Urinary bladder (tissue), 4 donors: ENCODE data around the gene SS18. TPM values are rescaled to one million over a fixed set of nuclear protein-coding genes. Genes with fewer than 3 reads are reported as not detected.

Experiments used
- DNase-seq: peaks from one replicate; pipeline ENCODE4 v3.0.0-alpha.2; 2015; ENCODE audit errors: extremely low spot score
- H3K27ac ChIP-seq: one replicate; pipeline ENCODE4 v1.5.1; 2013; ENCODE audit warnings: low read depth, mild to moderate bottlenecking, moderate library complexity
- H3K36me3 ChIP-seq: one replicate; pipeline ENCODE4 v1.6.1; 2013; ENCODE audit warnings: mild to moderate bottlenecking, moderate library complexity; ENCODE audit not compliant: insufficient read depth
- H3K4me1 ChIP-seq: one replicate; pipeline ENCODE4 v1.6.1; 2013; ENCODE audit warnings: mild to moderate bottlenecking, moderate library complexity; ENCODE audit not compliant: insufficient read depth
- H3K4me3 ChIP-seq: one replicate; pipeline ENCODE4 v1.5.1; 2013; ENCODE audit warnings: low read depth, low read length
- WGBS: extraction: QIAGEN DNeasy Blood & Tissue Kit; methylation state at CpG from one replicate; pipeline ENCODE4 v1.1.7; 2013; 5-methylcytosine and 5-hydroxymethylcytosine counted together
- polyA plus RNA-seq: library from polyadenylated mRNA; stranded (reverse); fragments of 200-250 nt; gene quantifications from one replicate; pipeline ENCODE4 v1.2.3, GENCODE V29; 2013
- total RNA-seq: library from RNA; depleted of rRNA; stranded (reverse); fragments of >200 nt; gene quantifications from one replicate; pipeline ENCODE4 v1.2.3, GENCODE V29; 2014
- donor health status: healthy with polysubstance abuse.
- donor health status: healthy.

Gene SS18
- total and polyA plus RNA-seq, 2 donors: 51.2 to 157 TPM

DNA sequence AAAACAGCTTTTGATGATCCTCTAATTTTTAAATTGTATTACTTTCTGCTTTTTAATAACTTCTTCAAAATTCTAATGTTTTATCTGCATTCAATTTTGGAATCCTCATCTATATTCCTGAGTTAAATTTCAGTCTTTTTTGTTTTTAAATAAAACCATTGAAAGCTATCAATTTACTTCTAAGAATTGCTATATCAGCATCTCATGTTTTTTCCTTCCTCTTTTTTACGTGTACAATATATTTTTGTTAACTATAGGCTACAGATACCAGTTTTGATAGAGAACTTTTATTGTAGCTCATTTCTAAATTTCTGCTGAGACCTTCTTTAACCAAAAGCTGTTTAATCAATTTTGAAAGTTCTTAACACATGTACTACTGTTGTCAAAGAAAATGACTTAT lies 84.5 kb downstream of the SS18 start:
- 70% methylated on average over 1 of the region's 1 CpG for WGBS
- no peak overlapping the region for H3K27ac ChIP-seq
- no peak for DNase-seq

DNA sequence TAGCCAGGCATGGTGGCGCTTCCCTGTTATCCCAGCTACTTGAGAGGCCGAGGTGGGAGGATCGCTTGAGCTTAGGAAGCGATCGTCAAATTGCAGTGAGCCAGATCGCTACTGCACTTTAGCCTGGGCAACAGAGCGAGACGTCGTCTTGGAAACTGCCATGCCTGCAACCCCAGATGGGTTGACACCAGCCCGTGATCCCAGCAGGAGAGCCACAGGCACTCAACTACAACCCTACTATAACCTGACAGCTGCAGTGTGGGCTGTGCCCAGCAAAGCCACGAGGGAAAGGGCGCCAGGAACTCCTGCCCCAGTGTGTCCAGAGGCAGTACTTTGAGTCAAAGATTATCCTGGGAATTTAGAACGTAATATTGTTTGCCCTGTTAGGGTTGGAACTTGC lies 85.6 kb downstream of the SS18 start:
- WGBS: 89% methylated on average over 13 of the region's 13 CpGs
- H3K4me3 ChIP-seq: no peak overlapping the region
- DNase-seq: no peak
- no peak overlapping the region for H3K27ac ChIP-seq
- H3K4me1 ChIP-seq: no peaks in the 10 kb centered on the region
- peaks cover 1% of the 10 kb centered on the region for H3K36me3 ChIP-seq

More for the DNA sequence above, 84.5 kb downstream of the SS18 start:
- H3K4me1 ChIP-seq: no peaks in the 10 kb centered on the region
- H3K36me3 ChIP-seq: peaks cover 1% of the 10 kb centered on the region
- no peak overlapping the region for H3K4me3 ChIP-seq

DNA sequence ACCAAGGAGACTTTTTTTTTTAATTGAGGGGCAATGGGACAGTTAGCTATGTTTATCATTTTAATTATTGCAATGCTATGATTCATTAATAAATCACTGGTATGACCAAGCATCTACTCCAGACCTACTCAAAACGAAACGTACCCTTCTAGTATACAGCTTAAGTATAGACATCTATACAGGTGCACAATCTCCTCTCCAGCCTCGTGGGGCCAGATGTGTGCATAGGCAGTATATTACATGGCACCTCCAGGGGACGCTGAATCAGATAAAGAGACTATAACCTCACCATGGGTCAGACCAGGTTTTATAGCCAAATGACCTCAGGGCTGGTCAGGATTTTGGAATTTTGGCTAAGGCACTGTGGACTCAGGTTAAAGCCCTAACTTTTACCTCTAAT lies 86.6 kb downstream of the SS18 start:
- Histone ChIP-seq H3K4me1 (no peaks in the 10 kb centered on the region), H3K36me3 (no peaks in the 10 kb centered on the region), H3K27ac (no peak overlapping the region), H3K4me3 (no peak overlapping the region)
- DNase-seq: no peak
- 72% methylated on average over 4 of the region's 4 CpGs for WGBS

DNA sequence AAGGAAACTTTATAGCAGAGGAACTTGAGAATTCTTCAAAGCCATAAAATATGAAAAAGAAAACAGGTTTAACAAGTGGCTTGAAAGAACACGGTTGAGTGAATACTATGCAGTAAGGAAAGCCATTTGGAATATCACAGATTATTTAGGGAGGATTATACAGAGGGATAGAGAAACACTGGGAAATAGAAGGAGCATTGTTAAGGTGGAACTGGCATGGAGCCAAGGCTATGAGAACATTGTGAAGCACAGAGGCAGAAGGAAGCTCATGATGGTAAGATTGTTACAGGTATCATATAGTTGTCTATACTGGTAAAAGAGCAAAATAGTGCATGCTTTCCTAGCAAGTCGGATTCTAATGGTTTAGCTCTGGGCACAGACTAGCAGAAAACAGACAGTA lies 87.1 kb downstream of the SS18 start:
- Histone ChIP-seq H3K27ac (no peak overlapping the region), H3K36me3 (no peaks in the 10 kb centered on the region), H3K4me3 (no peak overlapping the region), H3K4me1 (no peaks in the 10 kb centered on the region)
- DNase-seq: no peak
- 76% methylated on average over 2 of the region's 2 CpGs for WGBS

DNA sequence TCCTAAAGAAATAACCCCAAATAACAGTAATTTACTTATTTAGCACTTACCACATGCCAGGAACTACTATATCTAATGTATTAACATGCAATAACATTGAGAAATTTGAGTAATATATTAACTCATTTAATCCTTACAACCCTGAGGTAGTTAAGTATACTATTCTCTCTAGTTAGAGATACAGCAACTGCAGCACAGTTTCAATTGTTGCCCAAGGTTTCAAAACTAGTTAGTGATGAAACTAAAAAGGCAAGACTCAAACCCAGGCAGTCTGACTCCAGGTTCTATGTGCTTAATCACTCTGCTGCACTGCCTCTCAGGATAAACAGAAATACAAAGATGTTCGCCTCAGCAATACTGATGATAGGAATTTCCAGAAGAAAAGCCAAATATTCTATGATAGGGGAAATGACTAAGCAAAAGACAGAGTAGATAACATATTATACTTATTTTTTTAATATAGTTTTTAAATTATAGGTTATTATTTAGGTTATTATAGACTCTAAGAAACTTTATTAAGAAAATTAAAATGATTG lies 88.0 kb downstream of the SS18 start:
- Histone ChIP-seq H3K27ac (no peak overlapping the region), H3K4me1 (no peaks in the 10 kb centered on the region), H3K4me3 (no peak overlapping the region), H3K36me3 (no peaks in the 10 kb centered on the region)
- 69% methylated on average over 1 of the region's 1 CpG for WGBS
- DNase-seq: no peak

DNA sequence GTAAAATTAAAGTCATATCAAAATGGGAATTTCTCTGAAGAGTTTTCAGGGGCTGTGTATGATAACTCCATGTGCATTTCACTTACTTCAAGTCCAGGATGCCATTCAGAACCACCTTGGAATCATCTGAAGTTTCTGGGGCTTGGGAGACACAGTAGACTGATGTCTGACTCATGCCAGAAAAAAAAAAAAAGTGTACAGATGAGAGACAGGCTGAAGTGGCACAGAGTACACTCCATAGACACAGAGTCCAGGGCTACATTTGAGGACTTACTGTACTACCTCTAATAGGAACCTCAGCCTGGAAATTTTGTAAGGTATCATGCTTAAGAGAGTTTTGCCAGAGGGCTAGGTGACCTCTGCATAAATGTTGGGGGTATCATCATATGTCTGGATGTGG lies 92.0 kb downstream of the SS18 start:
- no peak overlapping the region for H3K4me3 ChIP-seq
- no peaks in the 10 kb centered on the region for H3K36me3 ChIP-seq
- no peaks in the 10 kb centered on the region for H3K4me1 ChIP-seq
- H3K27ac ChIP-seq: no peak overlapping the region
- no peak for DNase-seq

DNA sequence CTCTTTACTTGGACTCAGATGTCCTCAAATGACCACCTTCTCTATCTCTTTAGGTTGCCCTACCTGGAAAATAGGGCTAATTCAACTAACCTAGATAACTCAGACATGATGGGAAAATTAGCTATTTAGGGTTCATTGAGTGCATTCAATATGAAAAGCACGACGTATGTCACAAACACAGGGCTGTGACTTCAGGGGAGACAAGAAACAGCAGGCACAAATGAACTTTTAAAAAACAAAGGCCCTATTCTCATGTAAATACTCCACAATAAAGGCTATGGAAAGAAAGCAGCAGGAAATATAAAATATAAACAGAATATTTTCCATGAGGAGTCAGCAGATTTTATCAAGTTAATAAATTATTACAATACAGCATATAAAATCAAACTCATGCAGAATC lies 97.8 kb downstream of the SS18 start:
- Histone ChIP-seq H3K4me1 (no peaks in the 10 kb centered on the region), H3K27ac (no peak overlapping the region), H3K36me3 (no peaks in the 10 kb centered on the region), H3K4me3 (no peak overlapping the region)
- no peak for DNase-seq
- 56% methylated on average over 2 of the region's 2 CpGs for WGBS

DNA sequence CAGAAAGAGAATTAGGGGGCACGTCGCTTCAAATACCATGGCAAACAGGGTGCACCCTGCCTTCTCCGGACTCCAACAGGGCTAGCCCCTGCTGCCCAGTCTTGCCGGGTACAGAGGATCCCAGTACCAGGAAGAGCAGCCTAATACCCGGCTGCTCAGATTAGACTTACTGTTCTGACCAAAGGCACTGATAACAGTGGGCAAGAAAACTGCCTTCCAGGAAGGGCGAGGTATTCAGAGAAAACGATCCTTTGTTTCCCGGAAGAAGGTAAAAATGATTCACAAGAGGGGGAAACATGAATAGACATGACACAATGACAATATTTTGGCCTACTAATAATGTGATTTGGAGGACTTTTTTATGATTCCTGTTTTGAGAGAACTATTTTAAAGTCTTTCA lies 99.9 kb downstream of the SS18 start:
- Histone ChIP-seq H3K4me1 (no peaks in the 10 kb centered on the region), H3K36me3 (no peaks in the 10 kb centered on the region), H3K4me3 (no peak overlapping the region), H3K27ac (no peak overlapping the region)
- no peak for DNase-seq
- 89% methylated on average over 8 of the region's 8 CpGs for WGBS

DNA sequence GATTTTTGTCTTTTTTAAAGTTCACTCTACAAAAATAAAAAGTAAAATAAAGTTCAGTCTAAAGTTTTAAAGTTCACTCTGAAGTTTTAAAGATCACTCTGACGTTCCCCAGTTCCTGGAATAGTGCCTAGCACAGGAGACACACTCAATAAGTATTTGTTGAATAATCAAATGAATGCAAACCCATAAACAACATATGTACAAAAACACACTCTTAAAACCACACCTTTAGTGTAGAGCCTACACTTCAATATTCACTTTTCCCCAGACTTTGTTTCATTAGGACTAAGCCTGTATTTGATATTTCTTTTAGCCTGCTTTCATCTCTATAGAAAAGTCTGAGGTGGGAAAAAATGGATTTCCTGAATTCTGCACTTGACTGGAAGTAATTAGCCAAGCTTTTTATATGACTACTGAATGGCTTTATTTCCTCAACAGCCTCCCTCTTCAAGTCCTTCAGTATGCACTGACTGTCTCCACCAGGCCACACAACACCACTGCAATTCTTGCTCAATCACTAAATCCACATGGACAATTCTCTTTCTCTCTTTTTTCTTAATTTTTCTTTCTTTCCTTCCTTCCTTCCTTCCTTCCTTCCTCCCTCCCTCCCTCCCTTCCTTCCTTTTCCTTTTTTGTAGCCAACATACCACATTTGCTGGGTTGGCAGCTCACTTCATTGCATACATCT lies 104.6 kb downstream of the SS18 start:
- no peak for DNase-seq
- WGBS: 27% methylated on average over 1 of the region's 1 CpG
- Histone ChIP-seq H3K4me1 (no peaks in the 10 kb centered on the region), H3K36me3 (no peaks in the 10 kb centered on the region), H3K27ac (no peak overlapping the region), H3K4me3 (no peak overlapping the region)

DNA sequence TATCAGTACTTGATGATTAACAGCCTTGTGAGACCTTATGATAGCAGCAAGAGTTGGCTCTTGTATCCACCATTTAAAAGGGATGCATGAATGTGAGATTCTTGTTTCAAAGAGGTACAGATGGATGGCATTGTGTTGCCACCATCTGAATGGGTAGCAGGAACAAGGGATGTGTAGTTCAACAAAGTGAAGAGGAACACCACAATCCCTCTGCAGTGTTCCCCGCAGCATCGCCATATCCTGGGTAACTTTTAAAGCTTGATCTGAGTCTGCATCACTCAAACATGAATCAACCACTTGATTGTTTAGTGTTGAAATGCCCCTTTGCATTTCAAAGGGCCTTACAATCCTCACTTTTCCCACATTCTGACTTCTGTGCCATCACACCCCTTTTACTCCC lies 106.7 kb downstream of the SS18 start:
- H3K27ac ChIP-seq: no peak overlapping the region
- H3K4me3 ChIP-seq: no peak overlapping the region
- H3K36me3 ChIP-seq: no peaks in the 10 kb centered on the region
- DNase-seq: no peak
- 98% methylated on average over 2 of the region's 2 CpGs for WGBS
- H3K4me1 ChIP-seq: no peaks in the 10 kb centered on the region

DNA sequence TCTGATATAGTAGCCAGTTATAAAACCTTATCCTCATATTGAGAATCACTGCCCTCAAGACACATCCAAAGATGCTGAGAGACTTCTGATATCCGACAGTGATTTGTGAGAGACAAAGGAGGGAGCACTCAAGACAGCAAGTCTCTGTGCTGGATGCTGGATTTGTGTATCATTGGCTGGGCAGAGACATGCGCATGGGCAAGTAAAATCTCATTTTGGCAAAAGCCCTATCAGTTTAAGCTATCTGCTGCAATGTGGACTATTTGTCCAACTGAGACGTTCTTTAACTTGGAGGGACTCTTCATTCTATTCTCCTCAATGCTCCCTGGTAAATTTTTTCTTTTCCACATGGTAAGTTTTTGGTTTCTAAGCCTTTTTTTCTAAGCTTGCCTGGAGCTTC lies 107.5 kb downstream of the SS18 start:
- DNase-seq: no peak
- Histone ChIP-seq H3K27ac (no peak overlapping the region), H3K4me1 (no peaks in the 10 kb centered on the region), H3K36me3 (no peaks in the 10 kb centered on the region), H3K4me3 (no peak overlapping the region)
- WGBS: 86% methylated on average over 3 of the region's 3 CpGs

DNA sequence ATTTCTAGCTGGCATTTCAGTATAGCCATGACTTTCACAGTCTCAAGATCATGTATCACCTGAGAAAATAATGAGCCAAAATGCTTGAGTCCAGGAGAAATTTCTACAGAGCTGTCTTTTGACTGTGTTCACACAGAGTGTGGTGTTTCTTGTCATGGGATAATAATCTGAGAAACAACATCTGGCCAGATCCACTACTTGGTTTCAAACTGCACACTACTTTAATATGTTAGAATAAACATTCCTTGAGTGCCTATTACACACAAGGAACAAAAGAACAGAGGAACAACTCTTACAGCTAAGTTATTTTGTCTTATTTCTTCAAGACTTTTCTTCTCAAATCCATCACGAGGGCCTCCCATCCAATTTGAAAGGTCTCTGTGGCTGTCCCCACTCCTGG lies 108.3 kb downstream of the SS18 start:
- no peaks in the 10 kb centered on the region for H3K36me3 ChIP-seq
- H3K4me1 ChIP-seq: no peaks in the 10 kb centered on the region
- no peak overlapping the region for H3K27ac ChIP-seq
- WGBS: 52% methylated on average over 1 of the region's 1 CpG
- no peak overlapping the region for H3K4me3 ChIP-seq
- DNase-seq: no peak

DNA sequence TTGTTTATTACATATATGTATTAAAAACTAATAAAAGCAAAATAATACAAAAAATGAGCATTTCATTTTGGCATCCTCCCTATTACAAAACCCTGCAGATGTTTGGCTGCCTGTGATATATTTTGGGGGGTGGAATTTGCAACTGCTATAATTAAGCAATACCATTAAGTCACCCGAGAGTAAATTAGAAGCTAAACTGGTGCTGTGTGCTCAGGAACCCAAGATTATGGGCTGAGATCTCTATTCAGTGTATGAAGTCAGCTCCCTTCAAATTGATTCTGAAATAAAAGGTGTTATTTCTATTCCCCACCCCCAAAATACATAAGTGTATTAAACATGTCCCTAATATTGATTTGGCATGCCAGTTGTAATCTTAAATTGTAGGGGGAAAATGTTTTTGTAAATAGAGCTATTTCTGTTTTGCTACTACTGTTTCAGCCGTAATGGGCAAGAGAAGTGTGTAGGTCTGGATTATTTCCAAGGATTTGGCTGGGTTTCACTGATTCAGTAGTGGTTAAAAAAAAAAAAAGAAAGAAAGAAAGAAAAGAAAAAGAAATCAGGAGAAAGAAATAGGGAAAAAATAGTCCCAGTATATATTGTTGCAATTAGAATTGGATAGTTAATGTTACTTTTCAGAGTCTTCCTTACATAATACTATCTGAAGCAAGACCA lies 110.9 kb downstream of the SS18 start:
- 57% methylated on average over 2 of the region's 2 CpGs for WGBS
- DNase-seq: no peak
- Histone ChIP-seq H3K36me3 (no peaks in the 10 kb centered on the region), H3K4me1 (no peaks in the 10 kb centered on the region), H3K27ac (no peak overlapping the region), H3K4me3 (no peak overlapping the region)

DNA sequence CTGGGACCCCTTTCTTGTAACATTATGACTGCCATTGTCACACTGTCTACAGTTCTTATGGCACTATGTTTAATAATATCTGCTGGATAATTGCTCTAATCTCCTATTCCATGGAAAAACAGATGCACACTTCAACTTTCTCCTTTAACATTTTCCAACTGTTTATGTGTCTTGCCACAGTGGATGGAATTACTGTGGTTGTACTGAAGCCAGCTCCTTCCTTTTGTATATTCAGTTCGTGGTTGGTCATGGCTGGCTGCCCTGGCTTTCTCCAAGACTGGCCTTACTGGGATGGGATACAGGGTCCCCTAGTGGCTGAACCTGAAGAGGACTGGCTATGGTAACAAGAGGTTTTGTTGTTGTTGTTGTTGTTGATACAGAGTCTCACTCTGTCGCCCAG lies 113.9 kb downstream of the SS18 start:
- H3K4me1 ChIP-seq: no peaks in the 10 kb centered on the region
- no peak overlapping the region for H3K4me3 ChIP-seq
- no peak for DNase-seq
- WGBS: 53% methylated on average over 2 of the region's 2 CpGs
- H3K36me3 ChIP-seq: no peaks in the 10 kb centered on the region
- H3K27ac ChIP-seq: no peak overlapping the region
